Endothelial cell of umbilical vein (primary cell): ENCODE results near the gene C14orf119. TPM values are rescaled to one million over a fixed set of nuclear protein-coding genes. Genes with fewer than 3 reads are reported as not detected.

Experiments used
- BruUV-seq: library from RNA; stranded (reverse); fragments of 400-500 nt; replicated peaks from 2 replicates; lab custom pipeline; 2021; lab: Mats Ljungman, UMichigan
- CTCF ChIA-PET: fragments of 300-600, 350-600 bp; sonication (Branson Sonifier 250); formaldehyde crosslinking; loops from one replicate; lab custom pipeline; 2021; ENCODE audit warnings: antibody characterized with exemption, inconsistent platforms; lab: Charles Lee
- POLR2A ChIA-PET: fragments of 300-600, 350-600 bp; sonication (Branson Sonifier 250); formaldehyde crosslinking; loops from one replicate; lab custom pipeline; 2021; ENCODE audit warnings: antibody characterized with exemption, inconsistent platforms; lab: Charles Lee
- DNase-seq: peaks from one replicate; pipeline ENCODE4 v3.0.0-alpha.2; 2011; ENCODE audit warnings: low read depth, low spot score
- FAIRE-seq: peaks from 2 replicates; lab custom pipeline; 2011; peaks lifted over from hg19 to GRCh38; lab: Jason Lieb, UNC
- H2AFZ ChIP-seq: 2 replicates; pipeline ENCODE4 v1.6.0; 2012; ENCODE audit warnings: low read depth, low read length, control low read depth, inconsistent platforms
- H3K27ac ChIP-seq: 2 replicates; pipeline ENCODE4 v1.5.1; 2011; ENCODE audit warnings: low read depth, mild to moderate bottlenecking, control low read depth, low read length, moderate library complexity; ENCODE audit not compliant: insufficient read depth
- H3K27me3 ChIP-seq, 2 experiments: 2 replicates each; pipeline versions ENCODE4 v1.6.0 to v1.6.1; 2011; ENCODE audit warnings: low read length in 2 of 2, mixed read lengths in 1 of 2; ENCODE audit not compliant: control insufficient read depth in 2 of 2, insufficient read depth in 2 of 2
- H3K36me3 ChIP-seq, 2 experiments: 2 replicates in 1 of 2; 3 replicates in 1 of 2; pipeline ENCODE4 v1.5.1; 2011; ENCODE audit warnings: low read length in 2 of 2, mild to moderate bottlenecking in 1 of 2, moderate library complexity in 1 of 2; ENCODE audit not compliant: control insufficient read depth in 2 of 2, insufficient read depth in 2 of 2; ENCODE audit errors: extremely low read depth in 1 of 2
- H3K4me1 ChIP-seq: 3 replicates; pipeline ENCODE4 v1.5.1; 2011; ENCODE audit warnings: mild to moderate bottlenecking, low read length; ENCODE audit not compliant: control insufficient read depth, insufficient read depth; ENCODE audit errors: extremely low read depth
- H3K4me2 ChIP-seq: 2 replicates; pipeline ENCODE4 v1.6.1; 2011; ENCODE audit warnings: low read length, control low read depth, mixed read lengths; ENCODE audit not compliant: insufficient read depth
- H3K4me3 ChIP-seq, 3 experiments: fragments of 200-600 bp in 1 of 3; sonication (generic), shearing (Covaris generic) in 1 of 3; replicated peaks in 1 of 3; 2 replicates each; pipeline ENCODE4 v1.5.1; 2011 to 2016; ENCODE audit warnings: control low read depth in 3 of 3, low read length in 3 of 3, mild to moderate bottlenecking in 2 of 3, inconsistent platforms in 1 of 3, low read depth in 1 of 3, moderate library complexity in 1 of 3; ENCODE audit not compliant: insufficient read depth in 1 of 3
- H3K79me2 ChIP-seq: 2 replicates; pipeline ENCODE4 v1.6.0; 2012; ENCODE audit warnings: low read length, inconsistent platforms; ENCODE audit not compliant: control insufficient read depth, insufficient read depth
- H3K9ac ChIP-seq: replicated peaks from 2 replicates; pipeline ENCODE3; 2011; ENCODE audit warnings: low read length, control low read depth; ENCODE audit not compliant: insufficient read depth; ENCODE audit errors: extremely low read depth
- H3K9me1 ChIP-seq: replicated peaks from 3 replicates; pipeline ENCODE4 v1.6.0; 2011; ENCODE audit warnings: mild to moderate bottlenecking, low read length; ENCODE audit not compliant: control insufficient read depth, insufficient read depth; ENCODE audit errors: extremely low read depth
- H3K9me3 ChIP-seq: replicated peaks from 2 replicates; pipeline ENCODE4 v1.5.1; 2012; ENCODE audit warnings: low read length, inconsistent platforms; ENCODE audit not compliant: control insufficient read depth, insufficient read depth
- H4K20me1 ChIP-seq: replicated peaks from 2 replicates; pipeline ENCODE3; 2011; ENCODE audit warnings: mild to moderate bottlenecking, low read length; ENCODE audit not compliant: control insufficient read depth, insufficient read depth; ENCODE audit errors: extremely low read depth
- POLR2A ChIP-seq: IDR thresholded peaks from 2 replicates; pipeline ENCODE4 v1.6.1; 2012; ENCODE audit warnings: low read depth, mild to moderate bottlenecking, control low read depth, low read length
- POLR2AphosphoS5 ChIP-seq: IDR thresholded peaks from 2 replicates; pipeline ENCODE4 v1.6.1; 2012; ENCODE audit warnings: low read depth, mild to moderate bottlenecking, control low read depth, low read length, moderate library complexity; ENCODE audit not compliant: insufficient read depth
- dilution Hi-C: fragments of 300-500 bp; cut with MboI; formaldehyde crosslinking; loops from one replicate; pipeline ENCODE4 v1.15.0; 2019; ENCODE audit warnings: low sequenced_read_pairs; ENCODE audit not compliant: extremely low pct_ligation_motif_present
- intact Hi-C: fragments of 100-400 bp; cut with micrococcal nuclease; formaldehyde crosslinking; loops from one replicate; pipeline ENCODE4 v1.10.0; 2022
- polyA plus RNA-seq, 4 experiments: library from polyadenylated mRNA; depleted of rRNA in 3 of 4; stranded (reverse) in 3 of 4; unstranded in 1 of 4; fragments of >200 nt; gene quantifications; 2 replicates each; pipeline versions ENCODE4 v1.2.1 to v1.2.3, GENCODE V29; 2011 to 2012; ENCODE audit warnings: missing spikeins in 1 of 4
- total RNA-seq: library from RNA; stranded (reverse); gene quantifications from 2 replicates; pipeline ENCODE4 v1.2.3, GENCODE V29; 2021
- TF ChIP-seq, protein P1 (sequence below), 2 donors: IDR thresholded peaks; 1 replicate in 1 of 2; 2 replicates in 1 of 2; pipeline ENCODE4 v1.5.1; 2011; ENCODE audit warnings: low read length in 2 of 2, mild to moderate bottlenecking in 2 of 2, moderate library complexity in 2 of 2, control low read depth in 1 of 2, inconsistent platforms in 1 of 2, low read depth in 1 of 2; ENCODE audit not compliant: insufficient read depth in 1 of 2; ENCODE audit errors: extremely low read depth in 1 of 2

The C14orf119 gene
- total and polyA plus RNA-seq, 2 donors (not counting 3 experiments of a cell fraction or from before 2014, with no cell fraction given) = 58.3 to 60.5 TPM

DNA sequence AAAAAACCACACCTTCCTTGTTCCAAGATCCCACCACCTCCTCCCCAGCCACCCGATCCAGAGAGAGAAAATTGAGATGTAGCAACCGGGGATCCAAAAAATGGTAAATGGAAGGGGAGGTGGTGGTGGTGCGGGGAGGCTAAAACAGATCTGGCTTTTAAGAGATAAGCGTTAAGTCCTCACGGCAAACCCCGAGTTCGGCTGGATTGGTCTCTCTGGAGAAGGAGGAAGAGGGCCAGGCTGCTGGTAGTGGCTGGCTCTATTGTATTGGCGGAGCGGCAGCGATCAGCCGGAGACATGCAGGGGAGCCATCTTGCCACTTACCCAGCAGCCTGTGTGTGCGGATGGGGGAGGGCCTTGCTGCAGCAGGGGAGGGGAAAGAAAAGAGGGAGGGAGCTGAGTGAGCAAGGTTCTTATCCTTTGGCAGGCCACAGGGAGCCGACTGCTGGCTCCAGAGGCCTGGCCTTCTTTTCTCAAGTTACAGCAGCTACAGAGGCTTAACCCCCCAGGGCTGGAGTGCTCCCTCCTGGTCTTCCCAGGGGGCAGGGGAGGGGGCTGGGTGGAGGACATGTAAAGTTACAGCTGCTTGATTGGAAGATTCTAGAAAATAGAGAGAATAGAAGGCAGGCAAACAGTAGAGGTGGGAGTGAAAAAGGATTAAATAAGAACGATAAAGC is 23.9 kb upstream of the C14orf119 start:
- POLR2A ChIA-PET = interaction anchor here (0.5 to 1.5 kb wide), 8 partner anchors 9 to 115 kb away, joined by 3 to 12 read pairs (median 3); partner anchors contain the start of genes ACIN1 and C14orf119
- Histone ChIP-seq H3K79me2 (peaks cover 49% of the 10 kb centered on the region), H3K27me3 (no peaks in the 10 kb centered on the region), H3K9me1 (no peaks in the 10 kb centered on the region), H2AFZ (no peak overlapping the region), H4K20me1 (peaks cover 4% of the 10 kb centered on the region), H3K27ac (peak overlapping the region; percentile 79), H3K36me3 (peaks cover 28 to 31% of the 10 kb centered on the region in 2 experiments), H3K4me3 (peak overlapping the region; percentile 49 to 94 (median 88)), H3K4me1 (peaks cover 26% of the 10 kb centered on the region), H3K9me3 (no peaks in the 10 kb centered on the region), H3K9ac (peak overlapping the region; percentile 92), H3K4me2 (peak overlapping the region; percentile 95)
- BruUV-seq = no TSS peak
- dilution Hi-C loops = no loop called here
- peak; percentile 93 for DNase-seq
- CTCF ChIA-PET = interaction anchor here (0.6 to 3.2 kb wide), 20 partner anchors 9 to 171 kb away, joined by 3 to 21 read pairs (median 5); partner anchors contain the start of genes ACIN1, C14orf119 and CDH24
- FAIRE-seq = peak; percentile 99
- TF ChIP-seq POLR2AphosphoS5 = peak; percentile 86
- TF ChIP-seq, protein P1, sequence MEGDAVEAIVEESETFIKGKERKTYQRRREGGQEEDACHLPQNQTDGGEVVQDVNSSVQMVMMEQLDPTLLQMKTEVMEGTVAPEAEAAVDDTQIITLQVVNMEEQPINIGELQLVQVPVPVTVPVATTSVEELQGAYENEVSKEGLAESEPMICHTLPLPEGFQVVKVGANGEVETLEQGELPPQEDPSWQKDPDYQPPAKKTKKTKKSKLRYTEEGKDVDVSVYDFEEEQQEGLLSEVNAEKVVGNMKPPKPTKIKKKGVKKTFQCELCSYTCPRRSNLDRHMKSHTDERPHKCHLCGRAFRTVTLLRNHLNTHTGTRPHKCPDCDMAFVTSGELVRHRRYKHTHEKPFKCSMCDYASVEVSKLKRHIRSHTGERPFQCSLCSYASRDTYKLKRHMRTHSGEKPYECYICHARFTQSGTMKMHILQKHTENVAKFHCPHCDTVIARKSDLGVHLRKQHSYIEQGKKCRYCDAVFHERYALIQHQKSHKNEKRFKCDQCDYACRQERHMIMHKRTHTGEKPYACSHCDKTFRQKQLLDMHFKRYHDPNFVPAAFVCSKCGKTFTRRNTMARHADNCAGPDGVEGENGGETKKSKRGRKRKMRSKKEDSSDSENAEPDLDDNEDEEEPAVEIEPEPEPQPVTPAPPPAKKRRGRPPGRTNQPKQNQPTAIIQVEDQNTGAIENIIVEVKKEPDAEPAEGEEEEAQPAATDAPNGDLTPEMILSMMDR (IDR thresholded peaks at IDR 0.05; ENCODE audit: extremely low read depth in 1 of 2, insufficient read depth in 1 of 2, low read depth in 1 of 2, low read length in 2 of 2) = no peak
- TF ChIP-seq POLR2A = peak; percentile 96
- intact Hi-C loops = no loop called here
